HepG2 (cell line): ENCODE data around the gene GPALPP1.
"Not testable (repeated sequence)": the region's sequence is repeated elsewhere in the genome, so short reads cannot be mapped to it uniquely, and the experiment has no call there.

Experiments used
- CTCF ChIP-seq: sonication (generic); formaldehyde crosslinking; IDR thresholded peaks from 2 replicates; pipeline ENCODE4 v1.5.0; 2020; ENCODE audit warnings: mild to moderate bottlenecking, missing genetic modification reagents, moderate library complexity
- MAFK ChIP-seq, 2 experiments: IDR thresholded peaks in 1 of 2; conservative IDR thresholded peaks in 1 of 2; 2 replicates each; pipeline ENCODE4 v1.6.1; 2011; ENCODE audit warnings: improper control_type of control experiment in 2 of 2, low read length in 2 of 2
- PHB2 ChIP-seq: fragments of 450-650 bp; IDR thresholded peaks from 2 replicates; pipeline ENCODE4 v1.6.1; 2018; ENCODE audit not compliant: partially characterized antibody
- TF ChIP-seq, protein P1 (sequence below): IDR thresholded peaks from 2 replicates; pipeline ENCODE4 v1.6.1; 2012; ENCODE audit warnings: inconsistent platforms

DNA sequence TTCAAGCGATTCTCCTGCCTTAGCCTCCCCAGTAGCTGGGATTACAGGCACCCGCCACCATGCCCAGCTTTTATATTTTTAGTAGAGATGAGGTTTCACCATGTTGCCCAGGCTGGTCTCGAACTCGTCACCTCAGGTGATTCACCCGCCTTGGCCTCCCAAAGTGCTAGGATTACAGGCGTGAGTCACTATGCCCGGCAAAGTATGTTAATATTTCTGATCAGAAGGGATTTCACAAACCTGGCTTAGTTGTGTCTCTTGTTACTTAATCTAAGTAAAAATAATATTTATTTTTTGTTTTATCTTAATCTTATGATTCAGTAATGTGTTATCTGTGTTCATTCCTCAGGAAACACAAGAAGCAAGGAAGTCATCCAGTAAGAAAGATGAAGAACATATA lies 30.6 kb downstream of the GPALPP1 start:
- TF ChIP-seq MAFK (conservative IDR thresholded peaks at IDR 0.05 in 1 of 2, IDR thresholded peaks at IDR 0.05 in 1 of 2; ENCODE audit: low read length in 2 of 2); PHB2; CTCF (CRISPR knock-in tag): not testable (repeated sequence)
- TF ChIP-seq, protein P1, sequence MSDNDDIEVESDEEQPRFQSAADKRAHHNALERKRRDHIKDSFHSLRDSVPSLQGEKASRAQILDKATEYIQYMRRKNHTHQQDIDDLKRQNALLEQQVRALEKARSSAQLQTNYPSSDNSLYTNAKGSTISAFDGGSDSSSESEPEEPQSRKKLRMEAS = not testable (repeated sequence)
